ENCODE results near the gene ADCK1. TPM values are rescaled to one million over a fixed set of nuclear protein-coding genes. Genes with fewer than 3 reads are reported as not detected.
A peak's percentile ranks its signal among the peaks of the same experiment; 100 is the strongest.
"Not testable (repeated sequence)": the region's sequence is repeated elsewhere in the genome, so short reads cannot be mapped to it uniquely, and the experiment has no call there.

Gene ADCK1
- total and polyA plus RNA-seq, 9 donors, result 2.8 to 8.4 (median 6.7) TPM

DNA sequence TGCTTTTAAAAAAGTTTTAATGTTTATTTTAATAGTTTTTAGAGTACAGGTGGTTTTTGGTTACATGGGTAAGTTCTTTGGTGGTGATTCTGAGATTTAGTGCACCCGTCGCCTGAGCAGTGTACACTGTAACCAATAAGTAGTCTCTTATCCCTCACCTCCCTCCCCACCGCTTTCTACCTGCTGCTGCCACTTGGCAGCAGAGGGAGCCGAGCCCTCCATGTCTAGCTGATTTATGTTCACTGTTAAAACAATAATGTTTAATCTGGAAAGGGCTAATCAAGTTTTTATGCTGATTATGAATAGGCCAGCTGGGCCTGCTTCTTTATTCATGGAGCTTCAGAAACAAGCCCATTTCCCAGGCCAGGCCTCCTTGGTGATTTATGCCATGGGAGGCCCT lies 73.1 kb downstream of the ADCK1 start:
- no CpG with 5 or more reads among the region's 4 CpGs for WGBS (ENCODE audit: insufficient coverage)

DNA sequence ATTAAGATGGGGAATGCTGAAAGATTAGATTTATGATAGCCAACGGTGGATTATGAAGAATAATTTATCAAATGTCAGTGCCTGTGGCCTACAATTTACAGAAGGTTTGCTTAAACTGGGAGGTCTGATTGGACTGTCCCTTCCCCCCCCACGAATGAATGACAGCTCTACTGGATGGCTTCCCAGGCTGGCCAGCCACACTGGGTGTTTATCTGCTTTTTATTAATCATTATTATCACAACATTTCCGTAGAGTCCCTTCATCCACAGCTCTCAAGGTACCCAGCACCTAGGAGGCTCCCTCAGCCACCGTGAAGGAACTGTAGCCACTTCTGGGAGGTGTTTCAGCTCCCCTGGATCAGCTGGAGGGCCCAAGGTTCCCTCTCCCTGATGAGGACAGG lies 78.9 kb downstream of the ADCK1 start:
- DNase-seq, result no peak
- H3K4me1 ChIP-seq (ENCODE audit: control insufficient read depth, insufficient read depth, low read length), result peaks cover 18% of the 10 kb centered on the region
- WGBS (ENCODE audit: insufficient coverage), result 56% methylated on average over 3 of the region's 4 CpGs

More for the DNA sequence above, 73.1 kb downstream of the ADCK1 start:
- no peak overlapping the region for H3K4me3 ChIP-seq (ENCODE audit: low read length)
- no peak overlapping the region for H3K27ac ChIP-seq (ENCODE audit: low read length)
- no peak for DNase-seq
- H3K9me3 ChIP-seq (replicated peaks; ENCODE audit: control insufficient read depth, low read depth, low read length), result no peaks in the 10 kb centered on the region
- no peaks in the 10 kb centered on the region for H3K36me3 ChIP-seq (ENCODE audit: control insufficient read depth, insufficient read depth, low read length)
- H3K27me3 ChIP-seq (ENCODE audit: control insufficient read depth, insufficient read depth, low read length), result no peaks in the 10 kb centered on the region
- no peaks in the 10 kb centered on the region for H3K4me1 ChIP-seq (ENCODE audit: control insufficient read depth, insufficient read depth, low read length)

DNA sequence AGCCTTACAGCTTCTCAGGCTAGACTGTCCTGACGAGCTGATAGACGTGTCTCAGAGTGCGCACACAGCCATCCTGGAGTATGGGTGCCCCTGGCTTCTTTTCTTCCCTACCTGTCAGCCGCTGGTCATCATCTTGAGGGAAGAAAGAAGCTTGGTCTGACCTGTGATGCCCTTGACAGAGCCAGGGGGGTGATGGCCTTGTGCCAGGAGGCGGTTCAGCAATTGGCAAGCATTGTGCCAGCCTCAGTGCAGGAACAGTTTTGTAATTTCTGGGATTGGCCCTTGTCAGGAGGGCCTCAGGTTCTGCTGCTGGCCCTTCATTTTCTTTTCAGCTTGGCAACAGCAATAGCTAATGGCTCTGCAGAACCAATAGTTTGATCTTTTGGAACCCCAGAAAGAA lies 80.1 kb downstream of the ADCK1 start:
- Histone ChIP-seq H3K27me3 (ENCODE audit: control insufficient read depth, insufficient read depth, low read length) (no peaks in the 10 kb centered on the region), H3K27ac (ENCODE audit: low read length) (no peak overlapping the region), H3K9me3 (replicated peaks; ENCODE audit: control insufficient read depth, low read depth, low read length) (no peaks in the 10 kb centered on the region), H3K4me3 (ENCODE audit: low read length) (no peak overlapping the region), H3K4me1 (ENCODE audit: control insufficient read depth, insufficient read depth, low read length) (peaks cover 22% of the 10 kb centered on the region), H3K36me3 (ENCODE audit: control insufficient read depth, insufficient read depth, low read length) (no peaks in the 10 kb centered on the region)
- DNase-seq, result no peak
- WGBS (ENCODE audit: insufficient coverage), result 70% methylated on average over 1 of the region's 5 CpGs

More for the DNA sequence above, 78.9 kb downstream of the ADCK1 start:
- H3K36me3 ChIP-seq (ENCODE audit: control insufficient read depth, insufficient read depth, low read length), result no peaks in the 10 kb centered on the region
- no peaks in the 10 kb centered on the region for H3K27me3 ChIP-seq (ENCODE audit: control insufficient read depth, insufficient read depth, low read length)
- no peaks in the 10 kb centered on the region for H3K9me3 ChIP-seq (replicated peaks; ENCODE audit: control insufficient read depth, low read depth, low read length)
- no peak overlapping the region for H3K4me3 ChIP-seq (ENCODE audit: low read length)
- H3K27ac ChIP-seq (ENCODE audit: low read length), result no peak overlapping the region

DNA sequence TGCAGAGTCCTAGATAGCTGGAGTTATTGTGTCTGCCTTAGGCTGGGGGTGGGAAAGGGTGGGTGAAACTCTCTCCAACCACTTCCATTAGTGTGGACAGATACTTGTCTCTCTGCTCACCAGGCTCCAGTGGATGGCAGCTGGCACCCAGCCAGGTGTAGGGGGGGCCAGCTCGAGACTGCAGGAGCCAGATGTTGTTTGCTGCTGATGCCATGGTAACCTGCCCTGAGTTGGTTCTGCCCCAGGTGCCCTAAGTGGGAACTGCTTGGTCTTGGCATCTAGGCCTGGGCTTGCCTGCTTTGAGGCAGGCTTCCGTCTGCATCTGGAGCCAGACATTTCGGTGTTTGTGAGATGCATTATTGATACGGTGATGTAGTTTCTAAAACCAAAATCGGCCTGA lies 82.2 kb downstream of the ADCK1 start:
- WGBS (ENCODE audit: insufficient coverage), result 73% methylated on average over 5 of the region's 5 CpGs
- Histone ChIP-seq H3K36me3 (ENCODE audit: control insufficient read depth, insufficient read depth, low read length) (no peaks in the 10 kb centered on the region), H3K4me1 (ENCODE audit: control insufficient read depth, insufficient read depth, low read length) (peaks cover 22% of the 10 kb centered on the region), H3K27me3 (ENCODE audit: control insufficient read depth, insufficient read depth, low read length) (no peaks in the 10 kb centered on the region), H3K9me3 (replicated peaks; ENCODE audit: control insufficient read depth, low read depth, low read length) (no peaks in the 10 kb centered on the region), H3K27ac (ENCODE audit: low read length) (peak overlapping the region; percentile 76), H3K4me3 (ENCODE audit: low read length) (no peak overlapping the region)
- peak; percentile 51 for DNase-seq

DNA sequence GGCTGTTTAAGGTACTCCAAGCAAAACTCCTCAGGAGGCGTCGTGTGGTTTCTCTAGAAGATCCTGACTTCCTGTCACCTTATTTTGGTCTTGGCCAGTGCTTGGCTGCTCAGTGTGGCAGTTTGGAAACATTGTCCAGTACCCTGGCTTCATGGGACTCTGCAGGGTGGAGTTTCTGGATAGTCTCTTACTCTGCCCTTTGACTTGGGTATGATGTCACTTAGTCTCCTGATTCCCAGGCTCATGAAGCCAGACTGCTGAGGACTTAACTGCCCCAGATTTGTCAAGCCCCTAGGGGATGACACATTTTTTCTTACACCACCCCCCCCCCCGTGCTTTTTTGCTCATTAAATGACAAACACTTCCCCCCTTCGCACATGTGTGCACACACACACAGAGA lies 82.7 kb downstream of the ADCK1 start:
- peak; percentile 28 for DNase-seq
- Histone ChIP-seq H3K4me3 (ENCODE audit: low read length) (no peak overlapping the region), H3K9me3 (replicated peaks; ENCODE audit: control insufficient read depth, low read depth, low read length) (no peaks in the 10 kb centered on the region), H3K36me3 (ENCODE audit: control insufficient read depth, insufficient read depth, low read length) (peaks cover under 1% of the 10 kb centered on the region), H3K27me3 (ENCODE audit: control insufficient read depth, insufficient read depth, low read length) (no peaks in the 10 kb centered on the region), H3K4me1 (ENCODE audit: control insufficient read depth, insufficient read depth, low read length) (peaks cover 22% of the 10 kb centered on the region), H3K27ac (ENCODE audit: low read length) (peak overlapping the region; percentile 76)
- 13% methylated on average over 2 of the region's 4 CpGs for WGBS (ENCODE audit: insufficient coverage)

DNA sequence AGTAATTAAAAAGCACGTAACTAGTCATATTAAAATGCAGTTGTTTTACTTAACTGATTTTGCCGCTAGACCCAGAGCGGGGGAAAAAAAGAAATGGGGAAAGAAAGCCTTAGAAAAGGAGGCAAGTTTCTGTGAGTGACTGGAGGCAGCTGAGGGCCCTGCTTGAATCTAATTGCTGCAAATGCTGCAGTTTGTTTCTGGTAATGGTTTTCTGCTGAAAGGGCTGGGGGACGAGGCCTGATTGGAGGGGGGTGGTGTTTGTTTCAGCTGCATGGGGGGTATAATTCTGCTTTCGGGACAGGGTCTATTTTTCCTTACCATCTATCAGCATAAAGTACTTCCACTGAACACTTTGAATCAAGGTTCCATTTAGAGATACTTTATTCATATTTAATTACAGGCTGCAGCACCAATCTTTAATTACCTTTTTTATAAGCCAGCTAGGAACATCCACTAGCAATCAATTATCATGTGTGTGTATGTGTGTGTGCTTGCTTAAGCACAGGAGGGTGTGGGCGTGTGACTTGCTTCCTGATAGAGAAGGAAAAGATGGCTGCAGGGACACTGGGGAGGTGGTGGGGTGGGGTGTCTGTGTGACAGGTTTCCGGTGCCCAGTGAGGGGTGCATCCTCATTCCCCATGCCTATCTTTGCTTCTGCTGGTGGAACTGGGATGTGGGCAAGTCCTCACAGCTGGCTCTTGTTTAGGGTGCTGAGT lies 83.4 kb downstream of the ADCK1 start:
- H3K9me3 ChIP-seq (replicated peaks; ENCODE audit: control insufficient read depth, low read depth, low read length), result no peaks in the 10 kb centered on the region
- H3K27me3 ChIP-seq (ENCODE audit: control insufficient read depth, insufficient read depth, low read length), result no peaks in the 10 kb centered on the region
- peak overlapping the region; percentile 76 for H3K27ac ChIP-seq (ENCODE audit: low read length)
- peaks cover 3% of the 10 kb centered on the region for H3K36me3 ChIP-seq (ENCODE audit: control insufficient read depth, insufficient read depth, low read length)
- H3K4me3 ChIP-seq (ENCODE audit: low read length), result no peak overlapping the region
- peak; percentile 16 for DNase-seq
- WGBS (ENCODE audit: insufficient coverage), result 70% methylated on average over 2 of the region's 7 CpGs
- H3K4me1 ChIP-seq (ENCODE audit: control insufficient read depth, insufficient read depth, low read length), result peaks cover 22% of the 10 kb centered on the region

DNA sequence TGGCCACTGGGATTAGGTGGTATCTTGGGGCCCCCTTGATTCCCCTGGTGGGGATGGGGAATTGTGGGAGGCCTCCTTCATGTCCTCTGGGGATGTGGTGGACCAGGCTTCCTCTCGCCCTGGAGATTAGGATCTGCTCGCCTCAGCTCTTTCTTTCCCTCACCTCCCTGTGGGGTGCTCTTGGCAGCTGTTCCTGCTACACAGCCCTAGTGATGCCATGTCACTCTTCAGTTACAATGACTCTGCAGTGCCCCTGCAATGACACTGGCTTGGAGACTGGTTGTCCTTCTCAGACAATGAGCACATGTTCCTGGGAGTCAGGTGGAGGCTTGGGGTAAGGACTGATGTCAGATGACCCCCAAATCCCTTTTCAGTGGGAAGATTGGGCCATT lies 83.9 kb downstream of the ADCK1 start:
- no peaks in the 10 kb centered on the region for H3K9me3 ChIP-seq (replicated peaks; ENCODE audit: control insufficient read depth, low read depth, low read length)
- H3K4me1 ChIP-seq (ENCODE audit: control insufficient read depth, insufficient read depth, low read length), result peaks cover 22% of the 10 kb centered on the region
- H3K36me3 ChIP-seq (ENCODE audit: control insufficient read depth, insufficient read depth, low read length), result peaks cover 3% of the 10 kb centered on the region
- 40% methylated on average over 1 of the region's 2 CpGs for WGBS (ENCODE audit: insufficient coverage)
- H3K27ac ChIP-seq (ENCODE audit: low read length), result no peak overlapping the region
- H3K4me3 ChIP-seq (ENCODE audit: low read length), result no peak overlapping the region
- DNase-seq, result peak; percentile 8
- H3K27me3 ChIP-seq (ENCODE audit: control insufficient read depth, insufficient read depth, low read length), result no peaks in the 10 kb centered on the region

DNA sequence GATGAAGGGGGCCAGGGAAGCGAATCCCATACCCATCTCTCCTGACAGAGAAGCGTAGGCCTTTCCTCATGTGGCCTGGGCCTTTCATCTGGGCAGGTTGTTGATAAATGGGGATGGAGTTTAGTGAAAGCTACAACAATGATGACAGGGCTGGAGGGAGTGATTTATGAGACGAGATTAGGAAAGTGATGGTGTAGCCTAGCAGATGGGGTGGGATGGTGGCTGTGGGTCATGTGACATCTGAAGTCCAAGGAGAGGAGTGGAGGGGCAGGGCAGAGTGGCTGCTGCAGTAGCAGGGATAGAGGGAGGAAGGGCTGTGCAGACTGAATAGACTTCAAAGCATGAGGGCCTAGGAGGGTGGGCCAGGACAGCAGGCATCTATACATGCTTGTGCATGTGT lies 85.5 kb downstream of the ADCK1 start:
- DNase-seq, result no peak
- 78% methylated on average over 1 of the region's 3 CpGs for WGBS (ENCODE audit: insufficient coverage)
- peaks cover 3% of the 10 kb centered on the region for H3K36me3 ChIP-seq (ENCODE audit: control insufficient read depth, insufficient read depth, low read length)
- no peaks in the 10 kb centered on the region for H3K27me3 ChIP-seq (ENCODE audit: control insufficient read depth, insufficient read depth, low read length)
- no peak overlapping the region for H3K4me3 ChIP-seq (ENCODE audit: low read length)
- no peak overlapping the region for H3K27ac ChIP-seq (ENCODE audit: low read length)
- peaks cover 22% of the 10 kb centered on the region for H3K4me1 ChIP-seq (ENCODE audit: control insufficient read depth, insufficient read depth, low read length)
- H3K9me3 ChIP-seq (replicated peaks; ENCODE audit: control insufficient read depth, low read depth, low read length), result no peaks in the 10 kb centered on the region

DNA sequence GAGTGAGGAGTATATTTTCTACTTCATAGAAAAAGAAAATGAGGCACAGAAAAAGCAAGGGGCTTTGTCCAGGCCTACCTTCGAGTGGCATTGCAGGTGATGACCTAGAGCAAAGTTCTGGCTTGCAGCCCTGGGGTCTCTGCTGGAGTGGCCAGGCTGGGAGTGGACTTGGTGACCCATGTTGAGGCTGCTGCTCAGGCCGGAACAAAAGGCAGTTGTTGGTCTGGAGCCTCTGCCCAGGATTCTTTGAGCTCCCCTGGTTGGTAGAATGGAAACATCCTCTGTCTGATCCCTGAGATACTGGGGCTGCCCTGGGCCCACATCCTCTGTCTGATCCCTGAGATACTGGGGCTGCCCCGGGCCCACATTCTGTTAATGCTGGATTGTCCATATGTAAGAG lies 86.1 kb downstream of the ADCK1 start:
- no peak for DNase-seq
- Histone ChIP-seq H3K9me3 (replicated peaks; ENCODE audit: control insufficient read depth, low read depth, low read length) (no peaks in the 10 kb centered on the region), H3K27me3 (ENCODE audit: control insufficient read depth, insufficient read depth, low read length) (no peaks in the 10 kb centered on the region), H3K4me1 (ENCODE audit: control insufficient read depth, insufficient read depth, low read length) (peaks cover 22% of the 10 kb centered on the region), H3K27ac (ENCODE audit: low read length) (no peak overlapping the region), H3K4me3 (ENCODE audit: low read length) (no peak overlapping the region), H3K36me3 (ENCODE audit: control insufficient read depth, insufficient read depth, low read length) (peaks cover 3% of the 10 kb centered on the region)
- WGBS (ENCODE audit: insufficient coverage), result 74% methylated on average over 2 of the region's 3 CpGs

DNA sequence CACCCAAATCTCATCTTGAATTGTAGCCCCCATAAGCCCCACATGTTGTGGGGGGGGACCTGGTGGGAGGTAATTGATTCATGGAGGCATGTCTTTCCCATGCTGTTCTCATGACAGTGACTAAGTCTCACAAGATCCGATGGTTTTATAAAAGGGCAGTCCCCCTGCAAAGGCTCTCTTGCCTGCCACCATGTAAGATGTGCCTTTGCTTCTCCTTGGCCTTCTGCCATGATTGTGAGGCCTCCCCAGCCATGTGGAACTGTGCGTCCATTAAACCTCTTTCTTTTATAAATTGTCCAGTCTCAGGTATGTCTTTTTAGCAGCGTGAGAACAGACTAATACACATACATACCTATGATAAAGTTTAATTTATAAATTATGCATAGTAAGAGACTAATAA lies 89.0 kb downstream of the ADCK1 start:
- H3K4me3 ChIP-seq (ENCODE audit: low read length); H3K4me1 ChIP-seq (ENCODE audit: control insufficient read depth, insufficient read depth, low read length); H3K27ac ChIP-seq (ENCODE audit: low read length); H3K36me3 ChIP-seq (ENCODE audit: control insufficient read depth, insufficient read depth, low read length); DNase-seq; H3K9me3 ChIP-seq (replicated peaks; ENCODE audit: control insufficient read depth, low read depth, low read length); H3K27me3 ChIP-seq (ENCODE audit: control insufficient read depth, insufficient read depth, low read length): not testable (repeated sequence)
- 100% methylated on average over 1 of the region's 3 CpGs for WGBS (ENCODE audit: insufficient coverage)
